ENCODE data around the gene ADGRL2. TPM values are rescaled to one million over a fixed set of nuclear protein-coding genes. Genes with fewer than 3 reads are reported as not detected.

Gene ADGRL2
- total and polyA plus RNA-seq, 2 of the 4 experiments (the other 2 are of a cell fraction): 17.0 to 42.7 TPM

GRCh38 chr1:81894867-81895266, 94.1 kb downstream of the ADGRL2 start:
- Histone ChIP-seq H4K91ac (ENCODE audit: insufficient read depth, low read depth, low read length) (no peak overlapping the region), H3K27me3 (ENCODE audit: control insufficient read depth, insufficient read depth, low read length) (no peaks in the 10 kb centered on the region), H3K79me1 (ENCODE audit: low read depth in 1 of 2, low read length in 2 of 2) (no peaks in the 10 kb centered on the region), H2BK5ac (ENCODE audit: low read depth, low read length, poor library complexity, severe bottlenecking) (no peak overlapping the region), H2AK5ac (ENCODE audit: low read depth, low read length) (no peak overlapping the region), H2AFZ (replicated peaks; ENCODE audit: low read length, poor library complexity) (no peak overlapping the region), H4K8ac (ENCODE audit: low read depth in 2 of 2, low read length in 2 of 2) (no peak overlapping the region), H2BK15ac (ENCODE audit: low read depth, low read length) (no peak overlapping the region), H3K23ac (ENCODE audit: low read depth, low read length) (no peak overlapping the region), H3K56ac (ENCODE audit: extremely low read depth, insufficient read depth, low read length) (no peak overlapping the region), H4K5ac (ENCODE audit: low read depth, low read length) (no peak overlapping the region), H3K36me3 (ENCODE audit: control insufficient read depth, insufficient read depth, low read length) (no peaks in the 10 kb centered on the region), H3K9me1 (ENCODE audit: insufficient read depth, low read length) (no peaks in the 10 kb centered on the region), H3K4me1 (ENCODE audit: control insufficient read depth, insufficient read depth, low read length) (no peaks in the 10 kb centered on the region; the same call in 1 of the 2 replicates), H3K18ac (ENCODE audit: low read depth, low read length) (no peak overlapping the region), H3K4me3 (ENCODE audit: insufficient read depth, low read depth, low read length) (no peak overlapping the region), H3K9me3 (ENCODE audit: control insufficient read depth, insufficient read depth, low read length) (no peaks in the 10 kb centered on the region), H3K4ac (ENCODE audit: low read depth, low read length) (no peak overlapping the region), H3K27ac (ENCODE audit: insufficient read depth, low read length) (no peak overlapping the region), H3K14ac (replicated peaks; ENCODE audit: low read depth, low read length) (no peak overlapping the region), H3K4me2 (ENCODE audit: low read depth, low read length) (no peak overlapping the region), H2AK9ac (replicated peaks; ENCODE audit: low read depth, low read length, poor library complexity) (no peak overlapping the region), H2BK120ac (ENCODE audit: low read depth, low read length) (no peak overlapping the region), H2BK20ac (ENCODE audit: low read depth, low read length) (no peak overlapping the region), H3K9ac (ENCODE audit: low read depth, low read length) (no peak overlapping the region), H4K20me1 (ENCODE audit: insufficient read depth, low read length) (no peaks in the 10 kb centered on the region)
- DNase-seq (no peak), ATAC-seq (ENCODE audit: low read depth) (no peak)
- in situ Hi-C loops (cut with MboI; ENCODE audit: low sequenced_read_pairs) (no loop called here), intact Hi-C loops (cut with micrococcal nuclease) (no loop called here), dilution Hi-C loops (cut with HindIII; ENCODE audit: low sequenced_read_pairs, unreplicated experiment) (no loop called here)
- ChIA-PET CTCF (no interaction called here), POLR2A (ENCODE audit: unreplicated experiment) (no interaction called here)
- no CpG with 5 or more reads among the region's 2 CpGs for WGBS, 2 experiments (ENCODE audit: extremely low coverage in 2 of 2, insufficient read length in 1 of 2)
- BruUV-seq (replicated peaks): no TSS peak
- TF ChIP-seq, protein P1, sequence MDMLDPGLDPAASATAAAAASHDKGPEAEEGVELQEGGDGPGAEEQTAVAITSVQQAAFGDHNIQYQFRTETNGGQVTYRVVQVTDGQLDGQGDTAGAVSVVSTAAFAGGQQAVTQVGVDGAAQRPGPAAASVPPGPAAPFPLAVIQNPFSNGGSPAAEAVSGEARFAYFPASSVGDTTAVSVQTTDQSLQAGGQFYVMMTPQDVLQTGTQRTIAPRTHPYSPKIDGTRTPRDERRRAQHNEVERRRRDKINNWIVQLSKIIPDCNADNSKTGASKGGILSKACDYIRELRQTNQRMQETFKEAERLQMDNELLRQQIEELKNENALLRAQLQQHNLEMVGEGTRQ (IDR thresholded peaks at IDR 0.05; ENCODE audit: low read depth, low read length): no peak
- no peak for TF ChIP-seq RCOR1 (IDR thresholded peaks at IDR 0.05; ENCODE audit: insufficient replicate concordance, low read length)
- TF ChIP-seq SMC3 (IDR thresholded peaks at IDR 0.05; ENCODE audit: low read depth, low read length): no peak
- no peak for TF ChIP-seq NFE2L2 (IDR thresholded peaks at IDR 0.05; ENCODE audit: low read depth, low read length)
- no peak for TF ChIP-seq MXI1 (IDR thresholded peaks at IDR 0.05; ENCODE audit: borderline replicate concordance, low read depth, low read length)
- no peak for TF ChIP-seq POLR2A (IDR thresholded peaks at IDR 0.05; ENCODE audit: low read depth, low read length)

Measured in IMR-90 (cell line).